BLaER1 (cell line): ENCODE data around the gene COQ8A.
"Not testable (repeated sequence)": the region's sequence is repeated elsewhere in the genome, so short reads cannot be mapped to it uniquely, and the experiment has no call there.

Source experiments
- H3K27ac ChIP-seq: shearing (Covaris generic); formaldehyde crosslinking; 2 replicates; pipeline ENCODE4 v1.8.1; 2022
- H3K27me3 ChIP-seq: shearing (Covaris generic); formaldehyde crosslinking; 2 replicates; pipeline ENCODE4 v1.8.1; 2022
- H3K36me3 ChIP-seq: shearing (Covaris generic); formaldehyde crosslinking; 2 replicates; pipeline ENCODE4 v1.8.1; 2022
- H3K4me1 ChIP-seq: shearing (Covaris generic); formaldehyde crosslinking; 2 replicates; pipeline ENCODE4 v1.8.1; 2022
- H3K4me2 ChIP-seq: shearing (Covaris generic); formaldehyde crosslinking; 2 replicates; pipeline ENCODE4 v1.8.1; 2022
- H3K4me3 ChIP-seq: shearing (Covaris generic); formaldehyde crosslinking; 2 replicates; pipeline ENCODE4 v1.8.1; 2022
- H3K9ac ChIP-seq: shearing (Covaris generic); formaldehyde crosslinking; 2 replicates; pipeline ENCODE4 v1.8.1; 2022
- H3K9me3 ChIP-seq: shearing (Covaris generic); formaldehyde crosslinking; 2 replicates; pipeline ENCODE4 v1.8.1; 2022
- H4K20me1 ChIP-seq: shearing (Covaris generic); formaldehyde crosslinking; 2 replicates; pipeline ENCODE4 v1.8.1; 2022
- Cebpa-rat ChIP-seq: shearing (Covaris generic); IDR thresholded peaks from 2 replicates; pipeline ENCODE4 v1.8.1; 2022

The COQ8A gene

DNA sequence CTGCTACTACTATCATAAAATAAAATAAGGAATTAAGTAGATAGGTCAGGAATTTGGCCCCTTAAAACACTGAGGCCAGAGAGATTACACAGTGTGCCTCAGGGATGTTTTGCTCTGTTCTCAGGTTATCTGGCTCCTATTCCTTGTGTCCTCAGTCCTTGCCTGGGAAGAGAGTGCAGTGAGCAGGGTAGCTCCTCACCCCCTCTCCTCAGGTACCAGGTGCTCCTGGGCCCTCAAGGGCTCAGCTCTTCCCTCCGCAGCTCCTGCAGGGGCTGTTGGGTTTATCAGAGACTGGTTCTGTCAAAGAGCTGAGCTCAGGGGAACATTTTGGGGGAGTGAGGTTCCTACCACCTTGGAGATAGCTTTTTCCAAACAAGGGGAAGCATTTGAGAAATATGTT, 20.1 kb upstream of the COQ8A start:
- H3K9ac ChIP-seq, result no peak overlapping the region
- peaks cover 11% of the 10 kb centered on the region for H3K4me1 ChIP-seq
- no peaks in the 10 kb centered on the region for H3K27me3 ChIP-seq
- no peaks in the 10 kb centered on the region for H3K36me3 ChIP-seq
- no peaks in the 10 kb centered on the region; the same call in none of the 2 replicates for H3K9me3 ChIP-seq
- no peak overlapping the region for H3K4me3 ChIP-seq
- H4K20me1 ChIP-seq, result no peaks in the 10 kb centered on the region
- TF ChIP-seq Cebpa-rat, result no peak
- H3K27ac ChIP-seq, result no peak overlapping the region
- no peak overlapping the region for H3K4me2 ChIP-seq

DNA sequence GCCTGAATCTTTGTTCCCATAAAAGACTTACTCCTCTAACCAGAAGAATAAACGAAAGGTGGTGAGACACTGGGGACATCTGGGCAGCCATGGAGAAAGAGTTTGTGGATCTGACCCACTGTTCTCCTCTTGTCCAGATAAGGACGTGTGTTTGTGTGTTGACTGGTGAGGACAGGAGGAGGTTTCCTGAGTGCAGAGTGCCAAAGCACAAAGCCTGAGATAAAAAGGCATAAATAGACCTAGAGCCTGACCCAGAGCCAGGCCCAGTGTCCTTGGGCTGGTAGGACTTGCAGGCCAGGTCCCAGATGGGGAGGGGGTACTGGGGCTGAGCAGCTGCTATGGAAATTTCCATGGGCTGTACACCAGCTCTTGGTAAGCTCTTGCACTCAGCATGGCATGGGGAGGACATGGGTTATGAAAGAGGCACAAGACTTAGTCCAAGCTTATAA, 19.6 kb upstream of the COQ8A start:
- no peak overlapping the region for H3K9ac ChIP-seq
- no peak overlapping the region for H3K4me2 ChIP-seq

GRCh38 chr1:226921504-226921903, 18.6 kb upstream of the COQ8A start:
- H3K27me3 ChIP-seq, result no peaks in the 10 kb centered on the region
- no peak overlapping the region for H3K9ac ChIP-seq
- no peaks in the 10 kb centered on the region; the same call in none of the 2 replicates for H3K9me3 ChIP-seq
- no peak overlapping the region for H3K27ac ChIP-seq
- no peak for TF ChIP-seq Cebpa-rat
- no peaks in the 10 kb centered on the region for H3K4me1 ChIP-seq
- no peaks in the 10 kb centered on the region for H3K36me3 ChIP-seq
- H4K20me1 ChIP-seq, result no peaks in the 10 kb centered on the region
- no peak overlapping the region for H3K4me3 ChIP-seq
- H3K4me2 ChIP-seq, result no peak overlapping the region

More for the DNA sequence above, 19.6 kb upstream of the COQ8A start:
- no peaks in the 10 kb centered on the region for H4K20me1 ChIP-seq
- no peaks in the 10 kb centered on the region; the same call in none of the 2 replicates for H3K9me3 ChIP-seq
- no peaks in the 10 kb centered on the region for H3K36me3 ChIP-seq
- TF ChIP-seq Cebpa-rat, result no peak
- H3K27ac ChIP-seq, result no peak overlapping the region
- no peak overlapping the region for H3K4me3 ChIP-seq
- peaks cover 7% of the 10 kb centered on the region for H3K4me1 ChIP-seq
- no peaks in the 10 kb centered on the region for H3K27me3 ChIP-seq

DNA sequence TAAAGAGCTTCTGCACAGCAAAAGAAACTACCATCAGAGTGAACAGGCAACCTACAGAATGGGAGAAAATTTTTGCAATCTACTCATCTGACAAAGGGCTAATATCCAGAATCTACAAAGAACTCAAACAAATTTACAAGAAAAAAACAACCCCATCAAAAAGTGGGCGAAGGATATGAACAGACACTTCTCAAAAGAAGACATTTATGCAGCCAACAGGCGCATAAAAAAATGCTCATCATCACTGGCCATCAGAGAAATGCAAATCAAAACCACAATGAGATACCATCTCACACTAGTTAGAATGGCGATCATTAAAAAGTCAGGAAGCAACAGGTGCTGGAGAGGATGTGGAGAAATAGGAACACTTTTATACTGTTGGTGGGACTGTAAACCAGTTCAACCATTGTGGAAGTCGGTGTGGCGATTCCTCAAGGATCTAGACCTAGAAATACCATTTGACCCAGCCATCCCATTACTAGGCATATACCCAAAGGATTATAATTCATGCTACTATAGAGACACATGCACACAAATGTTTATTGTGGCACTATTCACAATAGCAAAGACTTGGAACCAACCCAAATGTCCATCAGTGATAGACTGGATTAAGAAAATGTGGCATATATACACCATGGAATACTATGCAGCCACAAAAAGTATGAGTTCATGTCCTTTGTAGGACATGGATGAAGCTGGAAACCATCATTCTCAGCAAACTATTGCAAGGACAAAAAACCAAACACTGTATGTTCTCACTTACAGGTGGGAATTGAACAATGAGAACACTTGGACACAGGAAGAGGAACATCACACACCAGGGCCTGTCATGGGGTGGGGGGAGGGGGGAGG, 10.6 kb upstream of the COQ8A start:
- not testable (repeated sequence) for H3K36me3 ChIP-seq, H3K4me1 ChIP-seq, H3K27me3 ChIP-seq, H4K20me1 ChIP-seq, H3K27ac ChIP-seq, H3K9ac ChIP-seq, H3K4me2 ChIP-seq, H3K4me3 ChIP-seq
- H3K9me3 ChIP-seq, result peaks cover 22% of the 10 kb centered on the region

GRCh38 chr1:226934483-226935237, 5.4 kb upstream of the COQ8A start:
- Histone ChIP-seq H3K4me2 (no peak overlapping the region), H3K27me3 (no peaks in the 10 kb centered on the region), H3K9ac (no peak overlapping the region), H3K4me1 (peaks cover 18% of the 10 kb centered on the region), H3K36me3 (no peaks in the 10 kb centered on the region), H3K4me3 (no peak overlapping the region), H3K27ac (no peak overlapping the region), H3K9me3 (peaks cover 36% of the 10 kb centered on the region), H4K20me1 (no peaks in the 10 kb centered on the region)
- no peak for TF ChIP-seq Cebpa-rat

DNA sequence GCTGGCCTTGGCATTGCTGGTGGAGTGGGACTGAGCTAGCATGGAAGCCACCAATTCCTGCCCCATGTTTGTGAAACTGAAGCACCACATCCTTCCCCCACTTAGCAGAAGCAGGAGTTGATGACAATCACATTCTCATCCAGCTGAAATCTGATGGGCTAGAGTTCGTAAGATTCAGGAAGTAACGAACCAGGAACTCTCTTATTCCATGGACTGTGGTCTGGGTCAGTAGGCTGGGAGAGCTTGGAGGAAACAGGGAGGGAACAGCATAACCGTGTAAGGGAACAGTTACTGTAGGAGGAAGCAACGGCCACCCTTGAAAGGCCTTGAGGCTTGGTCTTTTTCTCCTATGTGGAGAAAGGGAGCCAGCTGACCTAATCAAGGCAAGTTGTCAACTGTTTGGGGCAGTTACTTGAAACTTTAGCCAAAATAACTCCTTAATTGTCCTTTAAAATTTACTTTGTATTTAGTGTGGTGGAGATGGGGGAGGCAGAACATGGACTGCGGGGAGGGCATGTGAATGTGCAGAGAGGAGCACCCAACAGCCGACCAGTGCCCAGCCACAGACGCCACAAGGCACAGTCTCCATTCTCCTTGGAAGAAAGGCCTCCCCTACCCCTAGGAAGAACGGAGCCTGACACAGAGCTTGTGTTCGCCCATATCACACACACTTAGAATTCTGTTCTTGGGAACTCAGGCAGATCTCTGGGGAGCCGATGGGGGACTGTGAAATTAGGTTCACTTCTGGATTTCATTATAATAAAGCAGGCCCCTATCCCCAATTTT, 2.0 kb upstream of the COQ8A start:
- Histone ChIP-seq H3K4me3 (no peak overlapping the region), H3K9me3 (peaks cover 27% of the 10 kb centered on the region), H4K20me1 (peaks cover 15% of the 10 kb centered on the region), H3K27me3 (no peaks in the 10 kb centered on the region), H3K36me3 (no peaks in the 10 kb centered on the region), H3K4me2 (peak overlapping the region; percentile 96), H3K4me1 (peaks cover 47% of the 10 kb centered on the region), H3K9ac (peak overlapping the region; percentile 90; the same call in 1 of the 2 replicates), H3K27ac (peak overlapping the region; percentile 94; the same call in 1 of the 2 replicates)
- TF ChIP-seq Cebpa-rat, result no peak

- Histone ChIP-seq H3K4me1 (peaks cover 55% of the 10 kb centered on the region), H3K27ac (peak overlapping the region; percentile 94), H3K4me3 (peak overlapping the region; percentile 91), H3K27me3 (no peaks in the 10 kb centered on the region), H3K9ac (peak overlapping the region; percentile 90), H3K36me3 (no peaks in the 10 kb centered on the region), H3K9me3 (peaks cover 19% of the 10 kb centered on the region), H4K20me1 (peaks cover 23% of the 10 kb centered on the region), H3K4me2 (peak overlapping the region; percentile 96)
- TF ChIP-seq Cebpa-rat, result no peak
Measured at GRCh38 chr1:226938903-226939437, 1.1 kb upstream of the COQ8A start.

GRCh38 chr1:226939438-226940028, 561 bp upstream of the COQ8A start:
- peak overlapping the region; percentile 90 for H3K9ac ChIP-seq
- TF ChIP-seq Cebpa-rat, result no peak

DNA sequence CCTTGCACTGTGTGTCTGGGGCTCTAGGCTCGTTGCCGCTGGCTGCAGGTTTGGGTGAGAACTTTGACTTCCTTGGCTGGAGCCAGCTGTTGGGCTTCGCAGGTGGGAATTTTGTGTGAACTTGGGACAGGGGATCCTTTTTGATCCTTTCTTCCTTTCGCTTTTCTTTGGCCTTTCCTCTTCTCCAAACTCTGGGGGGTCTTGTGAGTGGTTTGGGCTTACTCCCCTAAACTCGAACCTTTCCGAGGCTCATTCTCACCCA, 643 bp downstream of the COQ8A start:
- Histone ChIP-seq H3K36me3 (0 out of 2 replicates have a peak, but pooled peaks cover 5% of the 10 kb centered on the region), H3K9ac (peak overlapping the region; percentile 91), H3K4me2 (peak overlapping the region; percentile 98), H3K4me1 (peaks cover 71% of the 10 kb centered on the region), H3K4me3 (peak overlapping the region; percentile 91), H3K27me3 (no peaks in the 10 kb centered on the region), H4K20me1 (peaks cover 41% of the 10 kb centered on the region), H3K27ac (peak overlapping the region; percentile 78), H3K9me3 (peaks cover 1% of the 10 kb centered on the region)
- TF ChIP-seq Cebpa-rat, result no peak

More at GRCh38 chr1:226939438-226940028, 561 bp upstream of the COQ8A start:
- Histone ChIP-seq H4K20me1 (peaks cover 29% of the 10 kb centered on the region), H3K36me3 (no peaks in the 10 kb centered on the region), H3K4me3 (peak overlapping the region; percentile 91), H3K9me3 (peaks cover 13% of the 10 kb centered on the region), H3K4me1 (peaks cover 59% of the 10 kb centered on the region), H3K4me2 (peak overlapping the region; percentile 96), H3K27me3 (no peaks in the 10 kb centered on the region), H3K27ac (peak overlapping the region; percentile 94)
